Chondrocyte (in vitro differentiated cells): ENCODE measurements around the gene CCDC12. TPM values are rescaled to one million over a fixed set of nuclear protein-coding genes. Genes with fewer than 3 reads are reported as not detected.

ENCODE experiments used
- DNase-seq: peaks from one replicate; pipeline ENCODE4 v3.0.0; 2021; ENCODE audit warnings: mixed read lengths, low spot score
- H3K27ac Mint-ChIP-seq: one replicate; pipeline ENCODE4 v1.8.0; 2021; ENCODE audit warnings: mild to moderate bottlenecking, moderate library complexity, mixed read lengths; ENCODE audit not compliant: unreplicated experiment
- H3K27me3 Mint-ChIP-seq: 2 replicates; pipeline ENCODE4 v1.8.0; 2021; ENCODE audit warnings: low read depth, mixed read lengths
- H3K36me3 Mint-ChIP-seq: 2 replicates; pipeline ENCODE4 v1.8.0; 2021; ENCODE audit warnings: low read depth, mixed read lengths
- H3K4me1 Mint-ChIP-seq: 2 replicates; pipeline ENCODE4 v1.8.0; 2021; ENCODE audit warnings: low read depth, mild to moderate bottlenecking, mixed read lengths
- H3K4me3 Mint-ChIP-seq: one replicate; pipeline ENCODE4 v1.8.0; 2021; ENCODE audit warnings: mild to moderate bottlenecking, moderate library complexity, mixed read lengths; ENCODE audit not compliant: unreplicated experiment
- H3K9me3 Mint-ChIP-seq: 2 replicates; pipeline ENCODE4 v1.8.0; 2021; ENCODE audit warnings: low read depth, mixed read lengths
- total RNA-seq: library from RNA; stranded (reverse); gene quantifications from 3 replicates; pipeline ENCODE4 v1.2.1, GENCODE V29; 2021
- TF ChIP-seq, protein P1 (sequence below): fragments of 200-600 bp; sonication (generic); IDR thresholded peaks from 2 replicates; pipeline ENCODE4 v1.5.0; 2021; ENCODE audit warnings: antibody characterized with exemption, mild to moderate bottlenecking, moderate library complexity

Gene CCDC12
- total RNA-seq, 1 donor from 2014 or later: 21.8 TPM

DNA sequence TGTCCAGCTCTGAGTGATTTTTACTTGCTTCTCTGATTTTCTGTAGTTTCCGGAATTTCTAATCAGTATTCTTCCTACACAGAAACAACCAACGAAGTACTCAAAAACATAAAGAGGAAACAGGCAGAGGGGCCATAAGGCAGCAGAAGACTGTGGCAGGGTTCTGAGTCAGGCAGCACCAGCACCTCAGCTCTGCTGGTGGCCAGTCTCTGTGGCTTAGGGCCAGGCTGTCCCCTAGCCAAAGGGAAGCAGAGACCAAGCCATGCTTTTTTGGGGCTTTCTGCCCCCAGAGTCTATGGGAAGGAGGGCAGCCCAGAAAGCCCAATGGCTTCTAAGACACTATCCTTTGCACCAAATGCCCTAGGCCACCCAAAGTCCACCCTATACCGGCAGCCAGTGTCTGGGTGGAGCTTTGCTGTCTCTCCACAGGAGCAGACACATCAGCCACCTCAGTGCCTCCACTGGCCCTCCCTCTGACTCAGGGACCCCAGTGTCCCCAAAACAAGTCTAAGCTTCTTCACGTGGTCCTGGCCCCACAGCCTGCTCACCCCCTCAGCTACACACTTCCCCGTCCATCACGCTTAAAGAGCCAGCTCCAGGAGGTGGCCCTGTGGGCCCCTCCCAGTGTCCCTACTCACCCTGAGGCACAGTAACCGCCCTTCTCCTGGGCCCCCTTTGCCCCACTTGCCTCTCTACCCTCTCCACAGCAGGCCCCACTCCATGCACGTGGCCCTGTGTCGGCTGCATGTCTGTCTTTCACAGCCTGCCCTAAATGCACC lies 46.2 kb downstream of the CCDC12 start:
- no peaks in the 10 kb centered on the region for H3K9me3 Mint-ChIP-seq
- peak overlapping the region; percentile 85 for H3K27ac Mint-ChIP-seq
- peak overlapping the region; percentile 23 for H3K4me3 Mint-ChIP-seq
- DNase-seq: no peak
- peaks cover 65% of the 10 kb centered on the region for H3K4me1 Mint-ChIP-seq
- H3K27me3 Mint-ChIP-seq: no peaks in the 10 kb centered on the region
- TF ChIP-seq, protein P1, sequence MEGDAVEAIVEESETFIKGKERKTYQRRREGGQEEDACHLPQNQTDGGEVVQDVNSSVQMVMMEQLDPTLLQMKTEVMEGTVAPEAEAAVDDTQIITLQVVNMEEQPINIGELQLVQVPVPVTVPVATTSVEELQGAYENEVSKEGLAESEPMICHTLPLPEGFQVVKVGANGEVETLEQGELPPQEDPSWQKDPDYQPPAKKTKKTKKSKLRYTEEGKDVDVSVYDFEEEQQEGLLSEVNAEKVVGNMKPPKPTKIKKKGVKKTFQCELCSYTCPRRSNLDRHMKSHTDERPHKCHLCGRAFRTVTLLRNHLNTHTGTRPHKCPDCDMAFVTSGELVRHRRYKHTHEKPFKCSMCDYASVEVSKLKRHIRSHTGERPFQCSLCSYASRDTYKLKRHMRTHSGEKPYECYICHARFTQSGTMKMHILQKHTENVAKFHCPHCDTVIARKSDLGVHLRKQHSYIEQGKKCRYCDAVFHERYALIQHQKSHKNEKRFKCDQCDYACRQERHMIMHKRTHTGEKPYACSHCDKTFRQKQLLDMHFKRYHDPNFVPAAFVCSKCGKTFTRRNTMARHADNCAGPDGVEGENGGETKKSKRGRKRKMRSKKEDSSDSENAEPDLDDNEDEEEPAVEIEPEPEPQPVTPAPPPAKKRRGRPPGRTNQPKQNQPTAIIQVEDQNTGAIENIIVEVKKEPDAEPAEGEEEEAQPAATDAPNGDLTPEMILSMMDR: no peak
- peaks cover 6% of the 10 kb centered on the region for H3K36me3 Mint-ChIP-seq

DNA sequence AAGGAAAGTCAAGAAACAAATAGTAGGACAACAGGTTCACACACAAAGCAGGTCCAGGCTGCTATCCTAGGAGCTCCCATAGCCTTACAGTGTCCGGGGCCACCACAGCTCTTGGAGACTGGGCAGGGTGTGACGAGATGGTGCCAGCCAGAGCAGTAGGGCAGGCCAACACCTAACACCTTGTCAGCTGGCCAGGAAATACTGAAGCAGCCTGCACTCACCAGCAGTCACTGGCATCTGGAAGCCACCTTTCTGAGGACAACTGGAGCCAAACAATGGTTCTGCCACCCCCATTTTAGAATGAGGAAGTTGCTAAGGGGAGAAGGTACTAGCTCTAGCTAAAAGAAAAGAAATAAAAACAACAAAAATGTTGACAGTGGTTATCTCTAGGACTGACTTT lies 47.2 kb downstream of the CCDC12 start:
- DNase-seq: no peak
- no peaks in the 10 kb centered on the region for H3K9me3 Mint-ChIP-seq
- H3K27me3 Mint-ChIP-seq: no peaks in the 10 kb centered on the region

DNA sequence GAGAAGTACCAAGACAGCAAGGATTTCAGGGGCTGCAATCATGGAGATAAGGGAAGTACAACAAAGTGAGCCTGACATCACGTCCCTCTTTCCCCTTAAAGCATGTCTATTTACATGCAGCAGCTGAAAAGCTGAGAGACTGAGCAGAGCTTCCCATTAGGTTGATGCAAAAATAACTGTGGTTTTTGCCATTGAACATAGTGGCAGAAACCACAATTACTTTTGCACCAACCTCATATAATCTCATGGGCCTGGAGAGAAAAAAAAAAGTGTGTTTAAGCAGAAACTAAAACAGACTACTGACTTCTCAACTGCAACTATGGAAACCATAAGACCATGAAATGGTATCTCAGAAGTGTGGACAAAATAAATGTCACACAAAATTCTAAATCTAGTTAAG lies 48.3 kb downstream of the CCDC12 start:
- Mint-ChIP-seq H3K4me3 (no peak overlapping the region), H3K4me1 (peaks cover 46% of the 10 kb centered on the region), H3K9me3 (no peaks in the 10 kb centered on the region), H3K27ac (no peak overlapping the region), H3K27me3 (no peaks in the 10 kb centered on the region), H3K36me3 (peaks cover 10% of the 10 kb centered on the region)
- DNase-seq: no peak
- TF ChIP-seq, protein P1: no peak

More for the DNA sequence above, 47.2 kb downstream of the CCDC12 start:
- no peak overlapping the region for H3K4me3 Mint-ChIP-seq
- TF ChIP-seq, protein P1: no peak
- peaks cover 55% of the 10 kb centered on the region for H3K4me1 Mint-ChIP-seq
- peaks cover 6% of the 10 kb centered on the region for H3K36me3 Mint-ChIP-seq
- H3K27ac Mint-ChIP-seq: peak overlapping the region; percentile 17

- no peaks in the 10 kb centered on the region for H3K27me3 Mint-ChIP-seq
- peaks cover 12% of the 10 kb centered on the region for H3K36me3 Mint-ChIP-seq
- H3K9me3 Mint-ChIP-seq: no peaks in the 10 kb centered on the region
- H3K4me3 Mint-ChIP-seq: no peak overlapping the region
- TF ChIP-seq, protein P1: no peak
- DNase-seq: no peak
- no peak overlapping the region for H3K27ac Mint-ChIP-seq
- H3K4me1 Mint-ChIP-seq: peaks cover 43% of the 10 kb centered on the region
These were observed 48.8 kb downstream of the CCDC12 start for GRCh38 chr3:46927718-46928073.

DNA sequence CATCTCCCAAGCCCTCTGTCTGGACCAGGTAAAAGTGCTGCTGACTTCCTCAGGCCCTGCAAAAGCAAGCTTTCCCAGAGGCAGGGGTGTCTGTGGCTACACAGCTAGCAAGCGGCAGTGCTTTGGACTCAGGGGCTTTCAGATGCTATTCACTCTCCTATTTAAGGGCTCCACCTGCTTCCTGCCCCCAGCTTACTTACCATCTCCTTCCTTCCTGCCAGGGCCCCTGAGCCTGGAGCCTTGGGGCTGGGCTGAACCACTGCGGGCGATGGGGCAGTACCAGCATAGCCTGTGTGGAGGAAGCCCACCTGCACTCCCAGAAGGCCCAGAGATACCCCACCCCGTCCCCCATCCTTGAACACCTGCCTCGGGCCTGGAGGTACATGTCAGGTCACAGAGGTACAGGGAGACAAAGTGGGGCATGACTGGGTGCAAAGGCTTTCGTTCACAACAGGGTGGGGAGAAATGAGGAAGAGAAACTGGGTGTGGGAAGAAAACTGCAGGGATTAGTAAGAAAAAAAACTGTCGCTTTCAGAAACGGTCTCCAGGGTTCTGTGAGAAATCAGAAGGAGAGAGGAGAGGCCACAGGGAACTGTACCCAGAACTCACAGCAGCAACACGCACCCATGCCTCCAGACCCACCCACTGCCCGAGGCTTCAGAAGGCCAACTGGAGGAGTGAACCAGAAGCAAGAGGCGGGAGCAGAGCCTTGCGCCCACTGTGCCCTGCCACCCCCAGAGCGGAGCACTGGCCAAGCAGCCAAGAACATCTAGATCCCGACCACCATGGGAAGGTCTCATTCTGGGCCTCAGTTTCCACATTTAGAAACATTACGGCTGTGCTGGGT lies 49.5 kb downstream of the CCDC12 start:
- Mint-ChIP-seq H3K27me3 (no peaks in the 10 kb centered on the region), H3K4me1 (peaks cover 37% of the 10 kb centered on the region), H3K27ac (no peak overlapping the region), H3K4me3 (no peak overlapping the region), H3K36me3 (peaks cover 14% of the 10 kb centered on the region), H3K9me3 (no peaks in the 10 kb centered on the region)
- DNase-seq: peak; percentile 75
- TF ChIP-seq, protein P1: no peak
